HCT116 (cell line): Measurements from ENCODE around the gene G6PC3.

Experiments
- EGR1 ChIP-seq: IDR thresholded peaks from 2 replicates; pipeline ENCODE4 v1.6.1; 2012; ENCODE audit warnings: low read depth
- JUND ChIP-seq: IDR thresholded peaks from 2 replicates; pipeline ENCODE4 v1.6.1; 2012
- MAX ChIP-seq: IDR thresholded peaks from 2 replicates; pipeline ENCODE4 v1.6.1; 2012
- POLR2A ChIP-seq: IDR thresholded peaks from 2 replicates; pipeline ENCODE4 v1.7.0; 2011; ENCODE audit warnings: borderline replicate concordance; ENCODE audit not compliant: insufficient read depth, insufficient read length; ENCODE audit errors: extremely low read depth
- POLR2AphosphoS5 ChIP-seq: IDR thresholded peaks from 2 replicates; pipeline ENCODE4 v1.6.1; 2011; ENCODE audit warnings: mild to moderate bottlenecking, low read depth, low read length, moderate library complexity
- RAD21 ChIP-seq: IDR thresholded peaks from 2 replicates; pipeline ENCODE4 v1.6.1; 2012; ENCODE audit warnings: low read depth, mild to moderate bottlenecking
- SP1 ChIP-seq: IDR thresholded peaks from 2 replicates; pipeline ENCODE4 v1.6.1; 2012; ENCODE audit warnings: low read depth
- TCF7L2 ChIP-seq: IDR thresholded peaks from 2 replicates; pipeline ENCODE4 v1.7.0; 2011; ENCODE audit warnings: borderline replicate concordance, inconsistent platforms; ENCODE audit not compliant: insufficient read depth, insufficient read length; ENCODE audit errors: extremely low read depth

GRCh38 chr17:44117351-44117750 lies 46.8 kb downstream of the G6PC3 start:
- no peak for TF ChIP-seq RAD21
- no peak for TF ChIP-seq POLR2AphosphoS5
- TF ChIP-seq MAX: no peak
- TF ChIP-seq TCF7L2: no peak
- TF ChIP-seq EGR1: no peak
- no peak for TF ChIP-seq POLR2A
- TF ChIP-seq SP1: no peak
- TF ChIP-seq JUND: no peak
